LNCAP (cell line): ENCODE results near the gene PRKRA.

ENCODE experiments used
- CTCF ChIP-seq: fragments of 450-650 bp; IDR thresholded peaks from 2 replicates; pipeline ENCODE4 v1.5.1; 2017; ENCODE audit warnings: mild to moderate bottlenecking

Gene PRKRA

DNA sequence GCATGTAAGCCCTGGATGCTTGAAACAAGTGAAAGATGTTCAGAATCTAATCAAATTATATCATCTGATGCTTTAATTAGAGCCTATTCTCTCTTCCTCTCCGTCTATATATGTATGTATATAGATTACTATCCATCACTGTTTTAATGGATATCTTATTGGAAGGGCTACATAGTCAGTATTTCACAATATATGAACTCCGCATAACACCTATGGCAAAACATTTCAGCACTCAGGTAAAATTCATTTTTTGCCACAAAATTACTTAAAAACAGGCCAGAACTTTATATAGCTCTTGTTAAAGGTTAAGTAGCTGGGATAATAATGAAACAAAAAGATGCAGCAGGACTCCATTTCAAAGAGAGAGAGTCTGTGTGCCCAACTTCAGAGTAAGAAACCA is 1.4 kb upstream of the PRKRA start:
- TF ChIP-seq CTCF = no peak

GRCh38 chr2:178450524-178450773 is 526 bp downstream of the PRKRA start:
- TF ChIP-seq CTCF = no peak

DNA sequence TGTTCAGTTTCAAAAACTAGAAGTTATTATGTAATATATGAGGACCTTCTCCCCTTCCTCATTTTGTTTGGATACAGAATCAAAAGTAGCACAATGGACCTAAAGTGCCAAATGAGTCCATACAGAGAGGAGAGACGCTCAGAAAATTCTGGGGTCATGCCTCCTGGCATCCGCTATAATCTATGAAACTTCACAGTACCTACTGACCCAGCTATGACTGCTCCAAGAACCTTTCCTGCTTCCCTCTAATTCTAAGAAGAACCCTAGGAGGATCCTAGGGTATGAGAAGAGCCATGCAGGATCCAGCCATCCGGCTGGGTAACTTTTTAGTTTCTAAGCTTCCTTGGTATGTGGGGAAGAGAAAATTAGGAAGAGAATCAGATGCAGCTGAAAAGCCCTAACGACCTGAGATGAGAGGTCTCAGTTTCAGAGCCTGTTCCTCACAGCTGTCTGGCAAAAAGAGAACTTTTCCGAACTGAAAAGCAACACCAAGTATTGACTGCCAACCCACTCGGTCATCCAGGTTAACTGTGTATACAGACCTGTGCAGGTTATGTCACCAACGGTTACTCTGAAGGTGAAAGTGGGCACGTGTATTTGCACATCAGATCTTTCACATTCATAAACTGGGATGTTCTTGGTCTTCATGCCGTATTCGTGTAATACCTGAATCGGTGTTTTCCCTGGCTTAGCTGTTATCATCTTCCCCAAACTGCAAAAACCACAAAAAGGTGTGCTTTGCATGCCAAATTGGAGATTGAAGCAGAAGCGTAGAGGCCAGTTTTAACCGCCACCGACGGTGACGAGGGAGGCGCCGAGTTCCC is 1.1 kb downstream of the PRKRA start:
- TF ChIP-seq CTCF = no peak

DNA sequence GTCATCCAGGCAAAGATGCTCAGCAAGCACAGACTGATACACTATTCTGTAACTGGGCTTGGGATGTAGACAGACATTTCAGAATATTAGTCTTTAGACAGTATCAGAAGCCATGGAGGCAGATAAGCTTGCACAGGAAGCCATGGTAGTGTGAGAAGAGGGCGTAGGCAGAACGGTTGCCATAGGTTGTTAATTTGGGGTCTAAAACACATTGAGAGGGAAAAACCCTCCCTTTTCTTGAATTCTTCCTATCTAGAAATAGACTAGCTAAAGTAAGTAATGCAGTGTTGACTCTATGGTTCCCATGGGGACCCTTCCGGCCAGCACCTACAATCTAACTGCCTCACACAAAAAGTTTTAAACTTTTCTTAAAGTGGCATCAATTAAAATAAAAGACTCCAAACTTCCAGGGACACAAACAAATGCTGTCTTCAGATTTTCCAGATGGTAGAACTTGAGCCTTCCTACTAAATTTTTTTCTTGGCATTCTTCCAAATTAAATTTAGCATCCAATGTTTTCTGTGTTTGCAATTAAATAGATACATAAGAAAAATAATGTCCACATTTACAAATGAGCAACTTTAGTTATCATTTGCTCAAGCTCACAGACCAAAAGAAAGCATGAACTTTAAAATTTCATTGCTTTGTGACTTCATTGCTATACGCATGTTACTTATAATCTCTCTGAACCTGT is 1.9 kb downstream of the PRKRA start:
- TF ChIP-seq CTCF = no peak

DNA sequence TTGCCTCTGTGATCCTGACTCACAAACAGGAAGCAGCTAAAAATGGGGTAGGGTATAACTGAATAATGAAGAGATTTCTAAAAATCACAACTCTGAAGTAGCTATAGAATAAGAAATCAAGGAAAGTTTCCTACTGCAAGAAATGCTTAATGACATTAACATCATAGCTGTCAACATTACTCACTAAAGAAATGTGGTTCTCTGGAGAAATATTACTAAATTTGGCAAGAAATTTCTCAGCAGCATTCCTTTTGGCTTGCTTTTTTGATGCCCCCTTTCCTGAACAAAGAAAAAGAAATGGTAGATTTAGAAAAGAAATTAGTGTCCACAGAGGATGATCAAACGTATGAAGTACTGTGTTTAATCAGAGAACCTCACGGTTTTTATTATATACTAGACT is 9.5 kb downstream of the PRKRA start:
- no peak for TF ChIP-seq CTCF

- no peak for TF ChIP-seq CTCF
Observed at GRCh38 chr2:178436662-178437061, 14.3 kb downstream of the PRKRA start.

- TF ChIP-seq CTCF = no peak
Observed at GRCh38 chr2:178429336-178429735, 21.6 kb downstream of the PRKRA start.
